Cardiac septum (tissue), 1 donor: Measurements from ENCODE around the gene GFOD1. TPM values are rescaled to one million over a fixed set of nuclear protein-coding genes. Genes with fewer than 3 reads are reported as not detected.

ENCODE experiments used
- DNase-seq: peaks from one replicate; pipeline ENCODE4 v3.0.0-alpha.2; 2020; ENCODE audit warnings: low spot score
- intact Hi-C: fragments of 100-400 bp; cut with DNase I; formaldehyde crosslinking; loops from one replicate; pipeline ENCODE4 v1.14.0; 2022
- total RNA-seq: library from RNA; stranded (reverse); fragmentation: NEBNext Ultra II Directional; extraction: Animal tissue kit (Norgen Biotek cat#: 25700); gene quantifications from one replicate; pipeline ENCODE4 v1.2.1, GENCODE V29; 2021
- donor health status: DM: no; HTN: no; CAD: no.

The GFOD1 gene
- total RNA-seq, 1 donor from 2014 or later: 54.0 TPM

DNA sequence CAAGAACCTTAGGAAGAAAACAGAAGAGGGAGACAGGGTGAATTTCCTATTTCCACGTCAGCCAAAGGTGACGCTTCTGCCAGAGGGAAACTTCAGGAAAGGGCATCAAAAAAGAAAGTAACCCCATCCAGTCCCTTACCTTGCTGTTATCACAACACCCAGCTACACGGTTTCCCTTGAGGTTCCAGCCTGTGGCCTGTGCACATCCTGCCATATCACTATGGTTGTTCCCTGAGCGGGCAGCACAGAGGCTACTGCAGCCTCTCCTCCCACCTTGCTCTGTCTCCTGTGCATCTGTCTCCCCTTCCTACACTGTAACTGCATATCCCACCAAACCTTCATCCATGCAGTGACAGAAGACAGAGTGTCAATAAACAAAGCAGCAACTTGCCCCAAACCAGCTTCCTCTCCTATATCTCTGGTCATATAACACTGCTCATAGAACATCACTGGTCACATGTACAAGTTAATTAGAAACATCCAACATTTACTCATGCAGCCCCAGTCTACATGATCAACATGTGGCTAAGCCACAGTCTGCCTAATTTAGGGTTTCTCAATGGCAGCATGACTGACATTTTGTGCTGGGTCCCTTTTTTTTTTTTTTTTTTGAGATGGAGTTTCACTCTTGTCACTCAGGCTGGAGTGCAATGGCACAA is 54.7 kb downstream of the GFOD1 start:
- no peak for DNase-seq
- intact Hi-C loops: no loop called here

DNA sequence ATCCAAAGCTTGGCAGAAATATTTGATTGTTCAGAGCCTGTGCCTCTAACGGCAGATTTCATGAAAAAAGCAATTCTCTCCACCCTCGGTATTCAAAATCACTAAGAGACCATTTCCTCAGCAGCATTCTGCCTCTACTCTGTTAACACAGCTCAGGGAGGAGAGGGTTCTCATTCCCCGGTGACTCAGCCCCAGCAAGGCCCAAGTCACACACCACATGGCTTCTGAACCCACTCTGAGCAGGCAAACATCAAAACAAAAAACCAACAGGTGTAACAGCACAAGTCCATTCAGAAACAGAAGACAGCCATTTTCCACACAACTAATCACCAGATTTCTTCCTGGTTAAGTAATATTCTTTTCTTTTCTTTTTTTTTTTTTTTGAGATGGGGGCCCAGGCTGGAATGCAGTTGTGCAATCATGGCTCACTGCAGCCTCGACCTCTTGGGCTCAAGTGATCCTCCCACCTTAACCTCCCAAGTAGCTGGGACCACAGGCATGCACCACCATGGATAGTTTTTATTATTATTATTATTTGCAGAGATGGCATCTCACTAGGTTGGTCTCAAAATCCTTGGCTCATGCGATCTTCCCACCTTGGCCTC is 55.4 kb downstream of the GFOD1 start:
- DNase-seq: no peak
- intact Hi-C loops: no loop called here

- intact Hi-C loops: no loop called here
- no peak for DNase-seq
Observed at GRCh38 chr6:13431059-13431656, 56.2 kb downstream of the GFOD1 start.

- DNase-seq: no peak
- intact Hi-C loops: no loop called here
Observed at GRCh38 chr6:13429406-13429753, 58.0 kb downstream of the GFOD1 start.

DNA sequence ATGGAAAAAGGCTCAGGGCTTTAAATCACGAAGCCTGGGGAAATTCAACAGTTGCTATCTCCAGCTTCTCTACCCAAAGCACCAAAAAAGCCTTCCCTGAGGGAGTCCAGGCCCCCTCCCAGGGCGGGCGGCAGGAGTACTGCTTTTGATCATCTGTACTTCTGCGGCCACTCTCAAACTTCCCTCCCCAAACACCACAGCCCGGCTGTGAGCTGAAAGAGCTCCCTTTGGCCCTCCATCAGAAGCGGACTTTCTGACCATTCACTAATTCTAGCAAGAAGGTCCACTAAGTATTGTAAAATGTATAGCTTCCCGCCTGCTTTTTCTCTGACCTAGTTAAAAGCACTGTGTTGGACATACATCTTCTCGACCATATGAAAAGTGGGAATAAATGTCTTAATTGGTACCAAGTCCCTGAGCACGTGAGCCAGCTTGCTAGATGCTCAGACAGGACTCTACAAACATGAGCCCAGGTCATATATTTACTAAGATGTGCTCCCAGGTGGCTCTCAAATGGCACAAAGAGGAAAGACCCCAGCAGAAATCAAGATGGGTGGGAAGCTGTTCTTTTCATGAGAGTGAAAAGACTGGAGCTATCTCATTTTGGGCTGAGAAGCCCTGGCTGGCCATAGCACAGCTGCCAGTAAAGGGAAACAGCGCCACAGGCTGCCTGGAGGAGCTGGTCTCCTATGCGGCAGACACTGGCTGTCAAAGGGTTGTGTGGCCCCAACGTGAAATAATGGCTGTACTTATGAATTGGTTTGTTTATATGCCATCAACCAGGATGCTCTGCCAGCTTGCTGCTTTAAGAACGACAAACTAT is 58.6 kb downstream of the GFOD1 start:
- no peak for DNase-seq
- intact Hi-C loops: no loop called here

- no peak for DNase-seq
- intact Hi-C loops: no loop called here
Observed at GRCh38 chr6:13427801-13428582, 59.4 kb downstream of the GFOD1 start.

DNA sequence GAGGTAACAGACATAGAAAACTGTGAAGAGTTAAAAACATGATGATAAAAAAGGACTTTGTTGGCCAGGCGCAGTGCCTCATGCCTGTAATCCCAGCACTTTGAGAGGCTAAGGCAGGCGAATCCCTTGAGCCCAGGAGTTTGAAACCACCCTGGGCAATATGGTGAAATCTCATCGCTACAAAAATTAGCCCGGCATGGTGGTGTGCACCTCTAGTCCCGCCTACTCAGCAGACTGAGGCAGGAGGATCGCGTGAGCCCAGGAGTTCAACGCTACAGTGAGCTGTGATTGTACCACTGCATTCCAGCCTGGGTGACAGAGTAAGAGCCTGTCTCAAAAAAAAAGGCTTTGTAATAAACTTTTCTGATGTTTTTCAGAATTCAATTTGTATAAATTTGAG is 60.1 kb downstream of the GFOD1 start:
- intact Hi-C loops: no loop called here
- no peak for DNase-seq

- intact Hi-C loops: no loop called here
- no peak for DNase-seq
Observed at GRCh38 chr6:13425943-13426931, 61.2 kb downstream of the GFOD1 start.

GRCh38 chr6:13425270-13425873 is 62.0 kb downstream of the GFOD1 start:
- intact Hi-C loops: no loop called here
- no peak for DNase-seq

DNA sequence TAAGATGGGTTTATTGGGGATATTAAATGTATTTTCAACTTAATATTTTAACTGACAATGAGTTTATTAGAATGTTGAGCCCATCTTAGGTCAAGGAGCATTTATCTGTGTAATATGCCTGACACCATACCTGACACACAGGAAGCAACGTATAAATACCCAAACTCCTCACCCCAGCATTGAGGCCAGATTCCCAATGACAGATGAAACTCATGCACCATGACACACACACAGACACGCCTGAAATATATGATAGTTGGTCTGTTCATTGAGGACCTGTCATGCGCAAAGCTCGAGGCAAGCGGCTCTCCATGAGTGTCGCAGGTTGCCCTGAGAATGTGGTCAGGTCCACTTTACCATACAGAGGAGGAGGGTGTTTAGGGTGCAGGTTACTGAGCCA is 64.1 kb downstream of the GFOD1 start:
- intact Hi-C loops: loop anchor here (5.0 kb wide), 1 partner anchor 91 kb away; no protein-coding TSS in a partner anchor
- DNase-seq: no peak

GRCh38 chr6:13422681-13423221 is 64.6 kb downstream of the GFOD1 start:
- DNase-seq: no peak
- intact Hi-C loops: loop anchor here (5.0 kb wide), 1 partner anchor 90 kb away; no protein-coding TSS in a partner anchor

GRCh38 chr6:13421425-13422059 is 65.9 kb downstream of the GFOD1 start:
- intact Hi-C loops: loop anchor here (5.0 kb wide), 1 partner anchor 89 kb away; no protein-coding TSS in a partner anchor

DNA sequence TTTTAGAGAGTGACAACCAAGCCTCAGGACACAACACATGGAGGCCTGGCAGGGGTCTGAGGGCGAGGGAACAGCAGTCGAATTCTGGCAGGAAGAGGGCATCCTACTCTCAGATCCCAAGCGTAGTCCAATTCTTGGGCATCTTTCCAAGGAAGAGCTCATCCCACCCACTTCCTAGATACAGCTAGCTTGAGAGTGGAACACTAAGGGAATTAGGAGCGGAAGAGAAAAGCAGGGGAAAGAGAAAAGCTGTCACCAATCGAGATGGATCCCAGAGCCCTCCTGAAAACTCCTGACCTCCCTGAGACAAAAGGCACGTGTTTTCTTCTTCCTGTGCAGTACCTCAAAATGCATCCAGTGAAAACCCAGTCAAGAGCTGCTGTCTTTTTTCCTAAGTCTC is 67.1 kb downstream of the GFOD1 start:
- no peak for DNase-seq

More at GRCh38 chr6:13421425-13422059, 65.9 kb downstream of the GFOD1 start:
- DNase-seq: no peak

GRCh38 chr6:13419422-13420195 is 67.8 kb downstream of the GFOD1 start:
- intact Hi-C loops: loop anchor here (5.0 kb wide), 1 partner anchor 87 kb away; no protein-coding TSS in a partner anchor
- DNase-seq: no peak

More for the DNA sequence above, 67.1 kb downstream of the GFOD1 start:
- intact Hi-C loops: loop anchor here (5.0 kb wide), 1 partner anchor 88 kb away; no protein-coding TSS in a partner anchor

- no peak for DNase-seq
- intact Hi-C loops: no loop called here
Observed at GRCh38 chr6:13418844-13419243, 68.6 kb downstream of the GFOD1 start.

- intact Hi-C loops: no loop called here
- no peak for DNase-seq
Observed at GRCh38 chr6:13417954-13418353, 69.4 kb downstream of the GFOD1 start.
